H9 (cell line): Measurements from ENCODE around the gene BIRC6. TPM values are rescaled to one million over a fixed set of nuclear protein-coding genes. Genes with fewer than 3 reads are reported as not detected.
A peak's percentile ranks its signal among the peaks of the same experiment; 100 is the strongest.

Experiments
- DNase-seq: peaks from one replicate; pipeline ENCODE4 v3.0.0-alpha.2; 2017
- H2AFZ ChIP-seq: one replicate; pipeline ENCODE4 v1.6.1; 2013; ENCODE audit warnings: mild to moderate bottlenecking, low read length, control low read depth, moderate library complexity
- H2AK5ac ChIP-seq: 2 replicates; pipeline ENCODE4 v1.6.1; 2013; ENCODE audit warnings: low read length, control low read depth, mixed read lengths; ENCODE audit not compliant: insufficient read length
- H2BK120ac ChIP-seq: one replicate; pipeline ENCODE4 v1.6.1; 2013; ENCODE audit warnings: low read depth, mild to moderate bottlenecking, low read length, control low read depth, inconsistent platforms; ENCODE audit not compliant: poor library complexity, severe bottlenecking
- H2BK12ac ChIP-seq: 2 replicates; pipeline ENCODE4 v1.6.1; 2013; ENCODE audit warnings: low read length, control low read depth, mixed read lengths, low read depth; ENCODE audit not compliant: insufficient read length
- H2BK15ac ChIP-seq: 2 replicates; pipeline ENCODE4 v1.6.1; 2013; ENCODE audit warnings: low read depth, low read length, control low read depth
- H2BK20ac ChIP-seq: one replicate; pipeline ENCODE4 v1.6.1; 2013; ENCODE audit warnings: low read depth, mild to moderate bottlenecking, low read length, control low read depth, inconsistent platforms; ENCODE audit not compliant: poor library complexity, severe bottlenecking
- H2BK5ac ChIP-seq: 2 replicates; pipeline ENCODE4 v1.6.1; 2013; ENCODE audit warnings: low read length, control low read depth, mixed read lengths; ENCODE audit not compliant: insufficient read length
- H3K14ac ChIP-seq: 2 replicates; pipeline ENCODE4 v1.6.1; 2013; ENCODE audit warnings: low read length, control low read depth; ENCODE audit not compliant: insufficient read depth
- H3K18ac ChIP-seq: 2 replicates; pipeline ENCODE4 v1.6.1; 2013; ENCODE audit warnings: low read depth, mild to moderate bottlenecking, mixed read lengths, low read length, control low read depth; ENCODE audit not compliant: insufficient read length
- H3K23ac ChIP-seq: 2 replicates; pipeline ENCODE4 v1.6.1; 2013; ENCODE audit warnings: low read length, control low read depth, mixed read lengths, low read depth; ENCODE audit not compliant: insufficient read length
- H3K23me2 ChIP-seq: 2 replicates; pipeline ENCODE4 v1.6.1; 2013; ENCODE audit warnings: low read depth, mild to moderate bottlenecking, mixed read lengths, low read length, control low read depth; ENCODE audit not compliant: insufficient read length, poor library complexity, severe bottlenecking
- H3K27ac ChIP-seq: 2 replicates; pipeline ENCODE4 v1.5.1; 2013; ENCODE audit warnings: low read length, control low read depth, mixed read lengths, low read depth; ENCODE audit not compliant: insufficient read length
- H3K27me3 ChIP-seq: 2 replicates; pipeline ENCODE4 v1.6.1; 2013; ENCODE audit warnings: low read length, control low read depth, inconsistent platforms; ENCODE audit not compliant: insufficient read depth
- H3K4ac ChIP-seq: 2 replicates; pipeline ENCODE4 v1.6.1; 2013; ENCODE audit warnings: low read depth, mild to moderate bottlenecking, control low read depth, inconsistent platforms, low read length, moderate library complexity
- H3K4me1 ChIP-seq: 2 replicates; pipeline ENCODE4 v1.6.1; 2013; ENCODE audit warnings: low read length, control low read depth, inconsistent platforms; ENCODE audit not compliant: insufficient read depth
- H3K4me2 ChIP-seq: 2 replicates; pipeline ENCODE4 v1.6.1; 2013; ENCODE audit warnings: low read length, control low read depth, mixed read lengths; ENCODE audit not compliant: insufficient read length, insufficient read depth
- H3K56ac ChIP-seq: 2 replicates; pipeline ENCODE4 v1.6.1; 2013; ENCODE audit warnings: low read depth, mild to moderate bottlenecking, mixed read lengths, low read length, control low read depth; ENCODE audit not compliant: insufficient read length
- H3K79me1 ChIP-seq: 2 replicates; pipeline ENCODE4 v1.6.1; 2013; ENCODE audit warnings: low read depth, mild to moderate bottlenecking, moderate library complexity, low read length, control low read depth, inconsistent platforms; ENCODE audit not compliant: insufficient read depth, poor library complexity, severe bottlenecking
- H3K79me2 ChIP-seq: 2 replicates; pipeline ENCODE4 v1.6.1; 2013; ENCODE audit warnings: low read length, control low read depth, inconsistent platforms; ENCODE audit not compliant: insufficient read depth
- H3K9ac ChIP-seq: 2 replicates; pipeline ENCODE4 v1.6.1; 2013; ENCODE audit warnings: low read length, control low read depth, mixed read lengths; ENCODE audit not compliant: insufficient read length; ENCODE audit errors: extremely low read depth
- H3K9me3 ChIP-seq: one replicate; pipeline ENCODE4 v1.6.1; 2013; ENCODE audit warnings: low read depth, low read length, inconsistent platforms; ENCODE audit not compliant: control insufficient read depth
- H3T11ph ChIP-seq: one replicate; pipeline ENCODE4 v1.6.1; 2013; ENCODE audit warnings: mild to moderate bottlenecking, low read length, control low read depth, inconsistent platforms
- H4K20me1 ChIP-seq: one replicate; pipeline ENCODE4 v1.6.1; 2013; ENCODE audit not compliant: control insufficient read depth, insufficient read length, insufficient read depth
- H4K5ac ChIP-seq: 2 replicates; pipeline ENCODE4 v1.6.1; 2013; ENCODE audit warnings: low read depth, mild to moderate bottlenecking, mixed read lengths, low read length, control low read depth; ENCODE audit not compliant: insufficient read length
- H4K8ac ChIP-seq: replicated peaks from 2 replicates; pipeline ENCODE4 v1.6.1; 2013; ENCODE audit warnings: low read length, control low read depth, mixed read lengths, low read depth; ENCODE audit not compliant: insufficient read length
- H4K91ac ChIP-seq: 2 replicates; pipeline ENCODE4 v1.6.1; 2013; ENCODE audit warnings: low read depth, mild to moderate bottlenecking, moderate library complexity, mixed read lengths, low read length, control low read depth; ENCODE audit not compliant: insufficient read length
- H3K27ac Mint-ChIP-seq, 3 experiments: 2 replicates in 2 of 3; 3 replicates in 1 of 3; pipeline ENCODE4 v1.8.0; 2020 to 2021; ENCODE audit warnings: mixed read lengths in 3 of 3, mild to moderate bottlenecking in 1 of 3, moderate library complexity in 1 of 3
- H3K27me3 Mint-ChIP-seq: 2 replicates; pipeline ENCODE4 v1.8.0; 2021; ENCODE audit warnings: low read depth, mild to moderate bottlenecking, moderate library complexity, mixed read lengths
- H3K36me3 Mint-ChIP-seq, 3 experiments: 2 replicates in 2 of 3; 3 replicates in 1 of 3; pipeline ENCODE4 v1.8.0; 2020 to 2021; ENCODE audit warnings: low read depth in 3 of 3, mixed read lengths in 3 of 3; ENCODE audit not compliant: insufficient read depth in 1 of 3
- H3K4me1 Mint-ChIP-seq, 2 experiments: 2 replicates each; pipeline ENCODE4 v1.8.0; 2020; ENCODE audit warnings: mixed read lengths in 2 of 2
- H3K4me3 Mint-ChIP-seq, 2 experiments: 2 replicates in 1 of 2; 3 replicates in 1 of 2; pipeline ENCODE4 v1.8.0; 2020 to 2021; ENCODE audit warnings: mild to moderate bottlenecking in 2 of 2, mixed read lengths in 2 of 2, moderate library complexity in 1 of 2
- H3K9me3 Mint-ChIP-seq, 2 experiments: 2 replicates in 1 of 2; 3 replicates in 1 of 2; pipeline ENCODE4 v1.8.0; 2020; ENCODE audit warnings: mild to moderate bottlenecking in 2 of 2, mixed read lengths in 2 of 2, moderate library complexity in 1 of 2
- WGBS: extraction: QIAGEN DNeasy Blood & Tissue Kit; methylation state at CpG from one replicate; pipeline ENCODE4 v1.1.7; 2013; ENCODE audit warnings: missing lambda C conversion rate, low lambda C conversion rate, mixed read lengths; ENCODE audit not compliant: insufficient read length; ENCODE audit errors: extremely low coverage; 5-methylcytosine and 5-hydroxymethylcytosine counted together
- total RNA-seq: library from RNA; stranded (reverse); gene quantifications from 2 replicates; pipeline ENCODE4 v1.2.1, GENCODE V29; 2021
- TF ChIP-seq, protein P1 (sequence below): fragments of 200-600 bp; sonication (generic); conservative IDR thresholded peaks from 3 replicates; pipeline ENCODE4 v1.8.0; 2021; ENCODE audit warnings: antibody characterized with exemption, mild to moderate bottlenecking

The BIRC6 gene
- total RNA-seq, 1 experiment from 2014 or later: 78.8 TPM

DNA sequence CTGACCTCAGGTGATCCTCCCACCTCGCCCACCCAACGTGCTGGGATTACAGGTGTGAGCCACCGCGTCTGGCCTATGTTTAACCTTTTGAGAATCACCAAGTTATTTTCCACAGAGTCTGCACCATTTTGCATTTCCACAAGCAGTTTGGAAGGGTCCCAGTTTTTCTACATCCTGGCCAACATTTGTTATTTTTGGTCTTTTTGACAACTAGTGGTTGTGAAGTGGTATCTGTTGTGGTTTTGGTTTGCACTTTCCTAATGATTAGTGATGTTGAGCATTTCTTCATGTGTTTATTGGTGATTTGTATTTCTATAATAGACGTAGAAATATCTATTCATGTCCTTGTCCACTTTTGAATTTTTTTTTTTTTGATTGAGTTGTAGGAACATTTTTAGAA, 67.9 kb downstream of the BIRC6 start:
- Histone ChIP-seq H3K4me2 (no peak overlapping the region), H3T11ph (no peak overlapping the region), H3K14ac (no peak overlapping the region), H2BK5ac (no peak overlapping the region), H4K5ac (no peak overlapping the region), H2BK120ac (no peak overlapping the region), H4K91ac (no peak overlapping the region), H2BK12ac (no peak overlapping the region), H3K79me2 (peaks cover 12% of the 10 kb centered on the region; the same call in 1 of the 2 replicates), H3K27me3 (no peaks in the 10 kb centered on the region), H3K23me2 (no peaks in the 10 kb centered on the region), H3K79me1 (peaks cover 13% of the 10 kb centered on the region), H2BK20ac (no peak overlapping the region), H3K9ac (no peak overlapping the region), H4K20me1 (no peaks in the 10 kb centered on the region), H2AFZ (no peak overlapping the region), H2BK15ac (no peak overlapping the region), H4K8ac (no peak overlapping the region), H3K27ac (no peak overlapping the region), H3K23ac (no peak overlapping the region), H3K4ac (no peak overlapping the region), H3K9me3 (no peaks in the 10 kb centered on the region), H3K56ac (no peak overlapping the region), H3K4me1 (no peaks in the 10 kb centered on the region), H2AK5ac (no peak overlapping the region), H3K18ac (no peak overlapping the region)
- no CpG with 5 or more reads among the region's 5 CpGs for WGBS
- H3K4me1 Mint-ChIP-seq: peaks cover 17 to 24% of the 10 kb centered on the region in 2 experiments
- no peaks in the 10 kb centered on the region for H3K27me3 Mint-ChIP-seq
- no peaks in the 10 kb centered on the region for H3K9me3 Mint-ChIP-seq
- TF ChIP-seq, protein P1, sequence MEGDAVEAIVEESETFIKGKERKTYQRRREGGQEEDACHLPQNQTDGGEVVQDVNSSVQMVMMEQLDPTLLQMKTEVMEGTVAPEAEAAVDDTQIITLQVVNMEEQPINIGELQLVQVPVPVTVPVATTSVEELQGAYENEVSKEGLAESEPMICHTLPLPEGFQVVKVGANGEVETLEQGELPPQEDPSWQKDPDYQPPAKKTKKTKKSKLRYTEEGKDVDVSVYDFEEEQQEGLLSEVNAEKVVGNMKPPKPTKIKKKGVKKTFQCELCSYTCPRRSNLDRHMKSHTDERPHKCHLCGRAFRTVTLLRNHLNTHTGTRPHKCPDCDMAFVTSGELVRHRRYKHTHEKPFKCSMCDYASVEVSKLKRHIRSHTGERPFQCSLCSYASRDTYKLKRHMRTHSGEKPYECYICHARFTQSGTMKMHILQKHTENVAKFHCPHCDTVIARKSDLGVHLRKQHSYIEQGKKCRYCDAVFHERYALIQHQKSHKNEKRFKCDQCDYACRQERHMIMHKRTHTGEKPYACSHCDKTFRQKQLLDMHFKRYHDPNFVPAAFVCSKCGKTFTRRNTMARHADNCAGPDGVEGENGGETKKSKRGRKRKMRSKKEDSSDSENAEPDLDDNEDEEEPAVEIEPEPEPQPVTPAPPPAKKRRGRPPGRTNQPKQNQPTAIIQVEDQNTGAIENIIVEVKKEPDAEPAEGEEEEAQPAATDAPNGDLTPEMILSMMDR: no peak
- peaks cover 0 to 12% (median 0%) of the 10 kb centered on the region in 3 experiments; a peak in 1 of 7 replicates for H3K36me3 Mint-ChIP-seq
- 0 out of 7 replicates have a peak overlapping the region, but pooled peaks of 1 of the 3 experiments have one; percentile 29 for H3K27ac Mint-ChIP-seq
- H3K4me3 Mint-ChIP-seq: no peak overlapping the region
- no peak for DNase-seq
